ENCODE measurements around the gene AIFM3. TPM values are rescaled to one million over a fixed set of nuclear protein-coding genes. Genes with fewer than 3 reads are reported as not detected.

AIFM3 gene
- total and polyA plus RNA-seq, 2 of the 4 experiments (the other 2 are of a cell fraction) = 0.09 to 0.18 TPM

DNA sequence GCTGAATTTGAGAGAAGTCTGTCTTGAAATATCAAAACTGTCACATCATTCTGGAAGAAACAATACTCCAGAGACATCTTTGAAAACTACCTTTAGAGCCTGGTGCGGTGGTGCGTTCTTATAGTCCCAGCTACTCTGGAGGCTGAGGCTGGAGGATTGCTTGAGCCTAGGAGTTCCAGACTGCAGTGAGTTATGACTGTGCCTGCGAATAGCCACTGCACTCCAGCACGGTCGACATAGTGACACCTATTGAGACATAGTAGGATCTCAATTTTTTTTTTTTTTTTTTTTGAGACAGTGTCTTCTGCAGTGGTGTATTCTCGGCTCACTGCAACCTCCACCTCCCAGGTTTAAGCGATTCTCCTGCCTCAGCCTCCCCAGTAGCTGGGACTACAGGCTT is 11.5 kb upstream of the AIFM3 start:
- Histone ChIP-seq H3K18ac (ENCODE audit: low read depth, low read length) (no peak overlapping the region), H2BK5ac (ENCODE audit: low read depth, low read length, poor library complexity, severe bottlenecking) (no peak overlapping the region), H3K23ac (ENCODE audit: low read depth, low read length) (no peak overlapping the region), H4K5ac (ENCODE audit: low read depth, low read length) (no peak overlapping the region), H3K14ac (replicated peaks; ENCODE audit: low read depth, low read length) (no peak overlapping the region), H3K9ac (ENCODE audit: low read depth, low read length) (no peak overlapping the region), H2BK120ac (ENCODE audit: low read depth, low read length) (no peak overlapping the region), H3K56ac (ENCODE audit: extremely low read depth, insufficient read depth, low read length) (no peak overlapping the region), H3K79me1 (ENCODE audit: low read depth in 1 of 2, low read length in 2 of 2) (peaks cover 21 to 56% of the 10 kb centered on the region in 2 experiments), H3K9me3 (ENCODE audit: control insufficient read depth, insufficient read depth, low read length) (no peaks in the 10 kb centered on the region), H3K4me3 (ENCODE audit: insufficient read depth, low read depth, low read length) (no peak overlapping the region), H3K4me1 (ENCODE audit: control insufficient read depth, insufficient read depth, low read length) (peaks cover 6% of the 10 kb centered on the region; the same call in 1 of the 2 replicates), H2BK20ac (ENCODE audit: low read depth, low read length) (no peak overlapping the region), H2AFZ (replicated peaks; ENCODE audit: low read length, poor library complexity) (no peak overlapping the region), H2BK15ac (ENCODE audit: low read depth, low read length) (no peak overlapping the region), H3K9me1 (ENCODE audit: insufficient read depth, low read length) (peaks cover 13% of the 10 kb centered on the region), H2AK9ac (replicated peaks; ENCODE audit: low read depth, low read length, poor library complexity) (no peak overlapping the region), H4K20me1 (ENCODE audit: insufficient read depth, low read length) (peaks cover 40% of the 10 kb centered on the region), H3K4ac (ENCODE audit: low read depth, low read length) (no peak overlapping the region), H3K36me3 (ENCODE audit: control insufficient read depth, insufficient read depth, low read length) (peaks cover 32% of the 10 kb centered on the region), H3K27ac (ENCODE audit: insufficient read depth, low read length) (no peak overlapping the region), H4K8ac (ENCODE audit: low read depth in 2 of 2, low read length in 2 of 2) (no peak overlapping the region), H4K91ac (ENCODE audit: insufficient read depth, low read depth, low read length) (no peak overlapping the region), H3K27me3 (ENCODE audit: control insufficient read depth, insufficient read depth, low read length) (no peaks in the 10 kb centered on the region), H2AK5ac (ENCODE audit: low read depth, low read length) (no peak overlapping the region), H3K4me2 (ENCODE audit: low read depth, low read length) (no peak overlapping the region)
- ATAC-seq (ENCODE audit: low read depth) = no peak
- intact Hi-C loops (cut with micrococcal nuclease) (loop anchor here (10.0 kb wide), 2 partner anchors 71 to 151 kb away; no protein-coding TSS in a partner anchor), dilution Hi-C loops (cut with HindIII; ENCODE audit: low sequenced_read_pairs, unreplicated experiment) (no loop called here), in situ Hi-C loops (cut with MboI; ENCODE audit: low sequenced_read_pairs) (no loop called here)
- WGBS, 2 experiments (ENCODE audit: extremely low coverage in 2 of 2, insufficient read length in 1 of 2) = no CpG with 5 or more reads among the region's 7 CpGs
- DNase-seq = no peak
- CTCF ChIA-PET = no interaction called here
- BruUV-seq (replicated peaks) = no TSS peak
- POLR2A ChIA-PET (ENCODE audit: unreplicated experiment) = no interaction called here
- TF ChIP-seq RFX5 (IDR thresholded peaks at IDR 0.05; ENCODE audit: low read depth, low read length) = no peak
- TF ChIP-seq, protein P1, sequence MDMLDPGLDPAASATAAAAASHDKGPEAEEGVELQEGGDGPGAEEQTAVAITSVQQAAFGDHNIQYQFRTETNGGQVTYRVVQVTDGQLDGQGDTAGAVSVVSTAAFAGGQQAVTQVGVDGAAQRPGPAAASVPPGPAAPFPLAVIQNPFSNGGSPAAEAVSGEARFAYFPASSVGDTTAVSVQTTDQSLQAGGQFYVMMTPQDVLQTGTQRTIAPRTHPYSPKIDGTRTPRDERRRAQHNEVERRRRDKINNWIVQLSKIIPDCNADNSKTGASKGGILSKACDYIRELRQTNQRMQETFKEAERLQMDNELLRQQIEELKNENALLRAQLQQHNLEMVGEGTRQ (IDR thresholded peaks at IDR 0.05; ENCODE audit: low read depth, low read length) = no peak
- no peak for TF ChIP-seq MXI1 (IDR thresholded peaks at IDR 0.05; ENCODE audit: borderline replicate concordance, low read depth, low read length)
- TF ChIP-seq POLR2A (IDR thresholded peaks at IDR 0.05; ENCODE audit: low read depth, low read length) = no peak
- TF ChIP-seq, protein P2, sequence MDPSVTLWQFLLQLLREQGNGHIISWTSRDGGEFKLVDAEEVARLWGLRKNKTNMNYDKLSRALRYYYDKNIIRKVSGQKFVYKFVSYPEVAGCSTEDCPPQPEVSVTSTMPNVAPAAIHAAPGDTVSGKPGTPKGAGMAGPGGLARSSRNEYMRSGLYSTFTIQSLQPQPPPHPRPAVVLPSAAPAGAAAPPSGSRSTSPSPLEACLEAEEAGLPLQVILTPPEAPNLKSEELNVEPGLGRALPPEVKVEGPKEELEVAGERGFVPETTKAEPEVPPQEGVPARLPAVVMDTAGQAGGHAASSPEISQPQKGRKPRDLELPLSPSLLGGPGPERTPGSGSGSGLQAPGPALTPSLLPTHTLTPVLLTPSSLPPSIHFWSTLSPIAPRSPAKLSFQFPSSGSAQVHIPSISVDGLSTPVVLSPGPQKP (IDR thresholded peaks at IDR 0.05; ENCODE audit: borderline replicate concordance, low read depth, low read length) = no peak
- no peak for TF ChIP-seq NFE2L2 (IDR thresholded peaks at IDR 0.05; ENCODE audit: low read depth, low read length)
- no peak for TF ChIP-seq CHD1 (IDR thresholded peaks at IDR 0.05; ENCODE audit: low read depth, low read length)
- TF ChIP-seq SMC3 (IDR thresholded peaks at IDR 0.05; ENCODE audit: low read depth, low read length) = no peak

Data from IMR-90 (cell line).